C4-2B (cell line): Measurements from ENCODE around the gene RB1.
"Not testable (repeated sequence)": the region's sequence is repeated elsewhere in the genome, so short reads cannot be mapped to it uniquely, and the experiment has no call there.

ENCODE experiments used
- H3K27ac ChIP-seq: fragments of 450-650 bp; 2 replicates; pipeline ENCODE4 v1.5.1; 2017
- CTCF ChIP-seq: fragments of 450-650 bp; conservative IDR thresholded peaks from 2 replicates; pipeline ENCODE4 v1.5.1; 2017; ENCODE audit warnings: mild to moderate bottlenecking
- ZFX ChIP-seq: fragments of 450-650 bp; IDR thresholded peaks from 2 replicates; pipeline ENCODE4 v1.6.1; 2017

RB1 gene

GRCh38 chr13:48320891-48321510 lies 17.4 kb downstream of the RB1 start:
- TF ChIP-seq CTCF (no peak), ZFX (no peak)
- H3K27ac ChIP-seq: no peak overlapping the region

GRCh38 chr13:48322294-48322693 lies 18.7 kb downstream of the RB1 start:
- no peak for TF ChIP-seq ZFX
- no peak for TF ChIP-seq CTCF
- H3K27ac ChIP-seq: no peak overlapping the region

- H3K27ac ChIP-seq: no peak overlapping the region
- TF ChIP-seq ZFX: no peak
- TF ChIP-seq CTCF: no peak
Measured at GRCh38 chr13:48333976-48334375, 30.4 kb downstream of the RB1 start.

- TF ChIP-seq ZFX (no peak), CTCF (peak; percentile 79)
- H3K27ac ChIP-seq: no peak overlapping the region
Measured at GRCh38 chr13:48334534-48335127, 31.1 kb downstream of the RB1 start.

GRCh38 chr13:48339198-48339597 lies 35.6 kb downstream of the RB1 start:
- H3K27ac ChIP-seq: not testable (repeated sequence)

- TF ChIP-seq ZFX (no peak), CTCF (no peak)
- H3K27ac ChIP-seq: no peak overlapping the region
Measured at GRCh38 chr13:48344264-48344663, 40.7 kb downstream of the RB1 start.

GRCh38 chr13:48346583-48346982 lies 43.0 kb downstream of the RB1 start:
- TF ChIP-seq ZFX (no peak), CTCF (no peak)
- H3K27ac ChIP-seq: no peak overlapping the region

GRCh38 chr13:48349525-48349924 lies 46.0 kb downstream of the RB1 start:
- TF ChIP-seq CTCF: no peak
- TF ChIP-seq ZFX: no peak
- H3K27ac ChIP-seq: no peak overlapping the region
